H1 (cell line): ENCODE results near the gene ARSI. TPM values are rescaled to one million over a fixed set of nuclear protein-coding genes. Genes with fewer than 3 reads are reported as not detected.

ENCODE experiments used
- CTCF ChIA-PET: fragments of 300-600 bp; sonication (Branson Sonifier 250); formaldehyde crosslinking; loops from one replicate; lab custom pipeline; 2021; ENCODE audit not compliant: partially characterized antibody; lab: Charles Lee
- POLR2A ChIA-PET: fragments of 300-600 bp; sonication (Branson Sonifier 250); formaldehyde crosslinking; loops from one replicate; lab custom pipeline; 2021; ENCODE audit warnings: inconsistent platforms; ENCODE audit not compliant: partially characterized antibody; lab: Charles Lee
- DNase-seq, 2 experiments: peaks; one replicate each; pipeline versions ENCODE4 v3.0.0 to v3.0.0-alpha.2; 2010 to 2022; ENCODE audit warnings: low spot score in 2 of 2, low read depth in 1 of 2, mixed read lengths in 1 of 2
- FAIRE-seq: peaks from 2 replicates; lab custom pipeline; 2011; peaks lifted over from hg19 to GRCh38; lab: Jason Lieb, UNC
- H2AFZ ChIP-seq: 2 replicates; pipeline ENCODE4 v1.8.1; 2012; ENCODE audit warnings: low read length, inconsistent platforms
- H2AK5ac ChIP-seq: 2 replicates; pipeline ENCODE4 v1.6.1; 2013; ENCODE audit warnings: low read depth, low read length
- H2BK120ac ChIP-seq: replicated peaks from 2 replicates; pipeline ENCODE3; 2013; ENCODE audit warnings: low read depth, low read length, inconsistent platforms
- H2BK12ac ChIP-seq: 2 replicates; pipeline ENCODE4 v1.6.1; 2013; ENCODE audit warnings: low read depth, low read length
- H2BK15ac ChIP-seq: 2 replicates; pipeline ENCODE4 v1.6.1; 2013; ENCODE audit warnings: low read length
- H2BK20ac ChIP-seq: 2 replicates; pipeline ENCODE4 v1.6.1; 2013; ENCODE audit warnings: low read length
- H2BK5ac ChIP-seq: 2 replicates; pipeline ENCODE4 v1.6.1; 2013; ENCODE audit warnings: low read depth, low read length
- H3K14ac ChIP-seq: 2 replicates; pipeline ENCODE4 v1.6.1; 2013; ENCODE audit warnings: inconsistent platforms; ENCODE audit not compliant: insufficient read length
- H3K18ac ChIP-seq: 2 replicates; pipeline ENCODE4 v1.6.1; 2013; ENCODE audit warnings: low read length; ENCODE audit errors: extremely low read depth
- H3K23ac ChIP-seq: 2 replicates; pipeline ENCODE4 v1.6.1; 2013; ENCODE audit warnings: inconsistent platforms; ENCODE audit not compliant: insufficient read length
- H3K23me2 ChIP-seq: 2 replicates; pipeline ENCODE4 v1.6.1; 2013; ENCODE audit warnings: low read depth, low read length
- H3K27ac ChIP-seq: 2 replicates; pipeline ENCODE4 v1.6.1; 2011; ENCODE audit warnings: low read depth, low read length, inconsistent platforms
- H3K27me3 ChIP-seq, 4 experiments: replicated peaks in 1 of 4; 1 replicate in 1 of 4; 2 replicates in 3 of 4; pipeline versions ENCODE4 v1.6.1 to v1.8.1; 2011 to 2013; ENCODE audit warnings: low read length in 3 of 4, mild to moderate bottlenecking in 3 of 4, inconsistent platforms in 2 of 4, mixed read lengths in 2 of 4, moderate library complexity in 1 of 4; ENCODE audit not compliant: control insufficient read depth in 3 of 4, insufficient read depth in 3 of 4; ENCODE audit errors: extremely low read depth in 1 of 4
- H3K36me3 ChIP-seq, 4 experiments: 2 replicates each; pipeline versions ENCODE4 v1.6.1 to v1.8.1; 2011 to 2013; ENCODE audit warnings: mild to moderate bottlenecking in 4 of 4, low read length in 3 of 4, moderate library complexity in 2 of 4, control low read depth in 1 of 4, inconsistent platforms in 1 of 4; ENCODE audit not compliant: insufficient read depth in 4 of 4, control insufficient read depth in 2 of 4
- H3K4ac ChIP-seq: replicated peaks from 2 replicates; pipeline ENCODE3; 2013; ENCODE audit warnings: low read length, low read depth, mixed read lengths, inconsistent platforms; ENCODE audit not compliant: insufficient read length
- H3K4me1 ChIP-seq, 4 experiments: replicated peaks in 1 of 4; 1 replicate in 1 of 4; 2 replicates in 3 of 4; pipeline versions ENCODE4 v1.6.1 to v1.8.1; 2011 to 2013; ENCODE audit warnings: low read length in 3 of 4, inconsistent platforms in 2 of 4, mixed read lengths in 1 of 4; ENCODE audit not compliant: insufficient read depth in 4 of 4, control insufficient read depth in 3 of 4
- H3K4me2 ChIP-seq, 2 experiments: 2 replicates each; pipeline versions ENCODE4 v1.6.1 to v1.8.1; 2011 to 2013; ENCODE audit warnings: low read depth in 2 of 2, low read length in 2 of 2, control low read depth in 1 of 2, inconsistent platforms in 1 of 2, mild to moderate bottlenecking in 1 of 2; ENCODE audit not compliant: insufficient read depth in 1 of 2
- H3K4me3 ChIP-seq, 4 experiments: fragments of 200-600, 300-600 bp in 1 of 4; sonication (generic), shearing (Covaris generic), sonication (Bioruptor Twin) in 1 of 4; 2 replicates each; pipeline versions ENCODE4 v1.5.1 to v1.8.1; 2011 to 2016; ENCODE audit warnings: low read length in 4 of 4, low read depth in 3 of 4, control low read depth in 2 of 4, inconsistent platforms in 2 of 4, mild to moderate bottlenecking in 2 of 4, mixed read lengths in 1 of 4, moderate library complexity in 1 of 4; ENCODE audit not compliant: insufficient read depth in 2 of 4; ENCODE audit errors: extremely low read depth in 1 of 4
- H3K56ac ChIP-seq: replicated peaks from 2 replicates; pipeline ENCODE3; 2013; ENCODE audit warnings: low read depth, mild to moderate bottlenecking, mixed read lengths, low read length, inconsistent platforms; ENCODE audit not compliant: insufficient read length
- H3K79me1 ChIP-seq: 2 replicates; pipeline ENCODE4 v1.6.1; 2013; ENCODE audit warnings: low read depth, low read length, control low read depth
- H3K79me2 ChIP-seq, 2 experiments: 2 replicates each; pipeline versions ENCODE4 v1.6.1 to v1.8.1; 2012 to 2013; ENCODE audit warnings: low read length in 2 of 2, mild to moderate bottlenecking in 2 of 2, inconsistent platforms in 1 of 2; ENCODE audit not compliant: insufficient read depth in 2 of 2, control insufficient read depth in 1 of 2
- H3K9ac ChIP-seq, 4 experiments: replicated peaks in 1 of 4; 1 replicate in 1 of 4; 2 replicates in 3 of 4; pipeline versions ENCODE4 v1.6.1 to v1.8.1; 2011 to 2013; ENCODE audit warnings: low read depth in 3 of 4, low read length in 3 of 4, control low read depth in 2 of 4, mild to moderate bottlenecking in 2 of 4, moderate library complexity in 2 of 4, inconsistent platforms in 1 of 4; ENCODE audit errors: extremely low read depth in 1 of 4
- H3K9me3 ChIP-seq, 2 experiments: 2 replicates each; pipeline versions ENCODE4 v1.6.1 to v1.8.1; 2012 to 2013; ENCODE audit warnings: mild to moderate bottlenecking in 2 of 2, moderate library complexity in 2 of 2, control low read depth in 1 of 2, inconsistent platforms in 1 of 2, low read depth in 1 of 2, low read length in 1 of 2, mixed read lengths in 1 of 2; ENCODE audit not compliant: insufficient read depth in 2 of 2
- H4K20me1 ChIP-seq, 2 experiments: replicated peaks in 1 of 2; 2 replicates each; pipeline versions ENCODE3 to v1.8.1; 2011 to 2013; ENCODE audit warnings: inconsistent platforms in 2 of 2, low read length in 2 of 2, mild to moderate bottlenecking in 1 of 2; ENCODE audit not compliant: insufficient read depth in 2 of 2, control insufficient read depth in 1 of 2
- H4K5ac ChIP-seq: 2 replicates; pipeline ENCODE4 v1.6.1; 2013; ENCODE audit warnings: low read length, low read depth, mixed read lengths, inconsistent platforms; ENCODE audit not compliant: insufficient read length
- H4K8ac ChIP-seq: 2 replicates; pipeline ENCODE4 v1.8.0; 2013; ENCODE audit warnings: mild to moderate bottlenecking, moderate library complexity, low read length, inconsistent platforms; ENCODE audit not compliant: insufficient read depth; ENCODE audit errors: extremely low read depth
- H4K91ac ChIP-seq: replicated peaks from 2 replicates; pipeline ENCODE3; 2013; ENCODE audit warnings: low read length, mixed read lengths, inconsistent platforms; ENCODE audit not compliant: insufficient read length
- FOSL1 ChIP-seq: IDR thresholded peaks from 2 replicates; pipeline ENCODE4 v1.6.1; 2011; ENCODE audit warnings: mild to moderate bottlenecking, low read depth, low read length, moderate library complexity; ENCODE audit not compliant: insufficient read depth
- GABPA ChIP-seq: IDR thresholded peaks from 2 replicates; pipeline ENCODE4 v1.6.1; 2011; ENCODE audit warnings: mild to moderate bottlenecking, low read length, moderate library complexity, borderline replicate concordance; ENCODE audit not compliant: insufficient read depth
- JUN ChIP-seq: IDR thresholded peaks from 2 replicates; pipeline ENCODE4 v1.6.1; 2011; ENCODE audit warnings: low read depth, mild to moderate bottlenecking, improper control_type of control experiment, low read length
- RXRA ChIP-seq: IDR thresholded peaks from 2 replicates; pipeline ENCODE4 v1.6.1; 2011; ENCODE audit warnings: low read depth, mild to moderate bottlenecking, low read length, moderate library complexity; ENCODE audit not compliant: insufficient read depth
- SIRT6 ChIP-seq: IDR thresholded peaks from one replicate; pipeline ENCODE4 v1.7.1; 2012; ENCODE audit warnings: low read length, inconsistent platforms
- WGBS, 2 experiments: shearing (Covaris generic) in 1 of 2; methylation state at CpG; one replicate each; pipeline versions ENCODE4 v1.1.6 to v1.1.7; 2013 to 2015; ENCODE audit warnings: low lambda C conversion rate in 2 of 2, mixed read lengths in 2 of 2, inconsistent platforms in 1 of 2, low coverage in 1 of 2, missing lambda C conversion rate in 1 of 2; ENCODE audit not compliant: insufficient replicate concordance in 2 of 2, insufficient coverage in 1 of 2, insufficient read length in 1 of 2; ENCODE audit errors: extremely low coverage in 1 of 2, missing lambda C conversion rate in 1 of 2; 5-methylcytosine and 5-hydroxymethylcytosine counted together
- polyA plus RNA-seq, 7 experiments: library from polyadenylated mRNA; depleted of rRNA in 3 of 7; stranded (reverse) in 5 of 7; unstranded in 2 of 7; fragments of >200 nt in 5 of 7; fragments of 200-250 nt in 2 of 7; gene quantifications; 1 replicate in 5 of 7; 2 replicates in 1 of 7; 4 replicates in 1 of 7; pipeline versions ENCODE4 v1.2.1 to v1.2.3, GENCODE V29; 2011 to 2013; ENCODE audit warnings: missing spikeins in 2 of 7, mixed read lengths in 2 of 7
- total RNA-seq: library from RNA; stranded (reverse); fragmentation: NEBNext Ultra II Directional; extraction: Animal tissue kit (Norgen Biotek cat#: 25700); gene quantifications from 2 replicates; pipeline ENCODE4 v1.2.1, GENCODE V29; 2021

Gene ARSI
- total and polyA plus RNA-seq, 2 of the 8 experiments (the other 6 are each of a cell fraction or from before 2014, with no cell fraction given): 4.5 to 6.7 TPM

- H2BK20ac ChIP-seq: no peak overlapping the region
- no peak overlapping the region for H3K23ac ChIP-seq
- no peaks in the 10 kb centered on the region for H4K20me1 ChIP-seq
- no peak overlapping the region for H2AK5ac ChIP-seq
- H3K9me3 ChIP-seq: no peaks in the 10 kb centered on the region
- H4K91ac ChIP-seq: no peak overlapping the region
- H3K4ac ChIP-seq: no peak overlapping the region
- no peak overlapping the region for H2BK5ac ChIP-seq
- DNase-seq (no peak), FAIRE-seq (no peak)
- no peak overlapping the region for H2BK12ac ChIP-seq
- no peaks in the 10 kb centered on the region for H3K79me1 ChIP-seq
- no peak overlapping the region for H3K4me2 ChIP-seq
- H3K14ac ChIP-seq: no peak overlapping the region
- peaks cover 6 to 20% (median 11%) of the 10 kb centered on the region in 4 experiments for H3K4me1 ChIP-seq
- CTCF ChIA-PET: interaction anchor here (0.7 to 2.6 kb wide), 4 partner anchors 13 to 52 kb away, joined by 3 to 7 read pairs (median 4); no protein-coding TSS in a partner anchor
- H3K56ac ChIP-seq: no peak overlapping the region
- 84% methylated on average over 10 of the region's 11 CpGs; no CpG with 5 or more reads in 1 of the 2 experiments for WGBS, 2 experiments
- H3K23me2 ChIP-seq: 0 out of 2 replicates have a peak, but pooled peaks cover 3% of the 10 kb centered on the region
- H2BK15ac ChIP-seq: no peak overlapping the region
- H3K27ac ChIP-seq: no peak overlapping the region
- H3K9ac ChIP-seq: no peak overlapping the region
- POLR2A ChIA-PET: interaction anchor here (0.6 kb wide), 1 partner anchor 35 kb away, joined by 3 read pairs; no protein-coding TSS in a partner anchor
- H4K5ac ChIP-seq: no peak overlapping the region
- no peaks in the 10 kb centered on the region for H3K79me2 ChIP-seq
- no peak overlapping the region; the same call in 1 of the 2 replicates for H4K8ac ChIP-seq
- no peak overlapping the region for H2AFZ ChIP-seq
- H2BK120ac ChIP-seq: no peak overlapping the region
- H3K4me3 ChIP-seq: no peak overlapping the region
- H3K27me3 ChIP-seq: no peaks in the 10 kb centered on the region
- no peak overlapping the region for H3K18ac ChIP-seq
- H3K36me3 ChIP-seq: no peaks in the 10 kb centered on the region
- TF ChIP-seq SIRT6 (no peak), RXRA (no peak), JUN (no peak), GABPA (no peak), FOSL1 (no peak)
Observed at GRCh38 chr5:150307617-150308426, 5.1 kb upstream of the ARSI start.
